ENCODE measurements around the gene SCN9A. TPM values are rescaled to one million over a fixed set of nuclear protein-coding genes. Genes with fewer than 3 reads are reported as not detected.

The SCN9A gene
- polyA plus RNA-seq, 1 donor from 2014 or later = 10.4 TPM

DNA sequence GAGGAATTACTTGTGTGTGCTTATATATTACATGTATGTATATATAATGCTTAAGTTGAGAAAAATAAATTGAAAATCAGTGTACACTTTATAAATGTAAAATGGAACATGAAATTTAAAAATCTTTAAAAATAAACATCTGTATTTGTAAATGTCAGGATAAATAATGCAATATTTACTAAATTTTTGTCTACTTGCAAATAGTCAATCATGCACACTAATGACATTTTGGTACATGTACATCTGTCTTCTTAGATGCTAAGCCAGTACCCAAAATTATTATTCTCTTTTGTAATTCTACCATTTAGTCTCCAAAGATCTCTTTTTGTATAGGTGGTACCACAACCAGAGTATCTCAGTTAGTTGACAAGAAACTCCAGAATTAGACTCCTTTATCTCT is 151.5 kb downstream of the SCN9A start:
- Histone ChIP-seq H3K9ac (ENCODE audit: low read length) (no peak overlapping the region), H2AFZ (ENCODE audit: low read depth, low read length) (no peak overlapping the region), H3K9me3 (ENCODE audit: low read length) (no peaks in the 10 kb centered on the region), H3K4me2 (ENCODE audit: low read length) (no peak overlapping the region), H3K27ac (ENCODE audit: low read length) (no peak overlapping the region), H3K27me3 (ENCODE audit: insufficient read depth, low read depth, low read length) (no peaks in the 10 kb centered on the region), H3K9me2 (ENCODE audit: insufficient read depth, low read length) (no peaks in the 10 kb centered on the region), H3F3A (ENCODE audit: insufficient read depth, low read length, poor library complexity, severe bottlenecking) (no peaks in the 10 kb centered on the region), H3K79me2 (replicated peaks; ENCODE audit: insufficient read depth, low read length) (no peaks in the 10 kb centered on the region), H4K20me1 (ENCODE audit: insufficient read depth) (no peaks in the 10 kb centered on the region), H3K4me3 (ENCODE audit: low read length) (no peak overlapping the region), H3K36me3 (ENCODE audit: insufficient read depth, low read length) (no peaks in the 10 kb centered on the region)
- TF ChIP-seq EZH2 (IDR thresholded peaks at IDR 0.05; ENCODE audit: borderline replicate concordance, insufficient read depth, low read length, poor library complexity, severe bottlenecking) (no peak), RAD21 (conservative IDR thresholded peaks at IDR 0.05) (no peak), EP300 (conservative IDR thresholded peaks at IDR 0.05; ENCODE audit: poor library complexity, severe bottlenecking) (no peak), POLR2AphosphoS5 (IDR thresholded peaks at IDR 0.05) (no peak), TAF1 (IDR thresholded peaks at IDR 0.05; ENCODE audit: low read depth) (no peak), MXI1 (conservative IDR thresholded peaks at IDR 0.05; ENCODE audit: poor library complexity, severe bottlenecking) (no peak), SMC3 (conservative IDR thresholded peaks at IDR 0.05; ENCODE audit: poor library complexity) (no peak)
- TF ChIP-seq, protein P1, sequence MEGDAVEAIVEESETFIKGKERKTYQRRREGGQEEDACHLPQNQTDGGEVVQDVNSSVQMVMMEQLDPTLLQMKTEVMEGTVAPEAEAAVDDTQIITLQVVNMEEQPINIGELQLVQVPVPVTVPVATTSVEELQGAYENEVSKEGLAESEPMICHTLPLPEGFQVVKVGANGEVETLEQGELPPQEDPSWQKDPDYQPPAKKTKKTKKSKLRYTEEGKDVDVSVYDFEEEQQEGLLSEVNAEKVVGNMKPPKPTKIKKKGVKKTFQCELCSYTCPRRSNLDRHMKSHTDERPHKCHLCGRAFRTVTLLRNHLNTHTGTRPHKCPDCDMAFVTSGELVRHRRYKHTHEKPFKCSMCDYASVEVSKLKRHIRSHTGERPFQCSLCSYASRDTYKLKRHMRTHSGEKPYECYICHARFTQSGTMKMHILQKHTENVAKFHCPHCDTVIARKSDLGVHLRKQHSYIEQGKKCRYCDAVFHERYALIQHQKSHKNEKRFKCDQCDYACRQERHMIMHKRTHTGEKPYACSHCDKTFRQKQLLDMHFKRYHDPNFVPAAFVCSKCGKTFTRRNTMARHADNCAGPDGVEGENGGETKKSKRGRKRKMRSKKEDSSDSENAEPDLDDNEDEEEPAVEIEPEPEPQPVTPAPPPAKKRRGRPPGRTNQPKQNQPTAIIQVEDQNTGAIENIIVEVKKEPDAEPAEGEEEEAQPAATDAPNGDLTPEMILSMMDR (IDR thresholded peaks at IDR 0.05; ENCODE audit: poor library complexity, severe bottlenecking) = no peak
- TF ChIP-seq, protein P2, sequence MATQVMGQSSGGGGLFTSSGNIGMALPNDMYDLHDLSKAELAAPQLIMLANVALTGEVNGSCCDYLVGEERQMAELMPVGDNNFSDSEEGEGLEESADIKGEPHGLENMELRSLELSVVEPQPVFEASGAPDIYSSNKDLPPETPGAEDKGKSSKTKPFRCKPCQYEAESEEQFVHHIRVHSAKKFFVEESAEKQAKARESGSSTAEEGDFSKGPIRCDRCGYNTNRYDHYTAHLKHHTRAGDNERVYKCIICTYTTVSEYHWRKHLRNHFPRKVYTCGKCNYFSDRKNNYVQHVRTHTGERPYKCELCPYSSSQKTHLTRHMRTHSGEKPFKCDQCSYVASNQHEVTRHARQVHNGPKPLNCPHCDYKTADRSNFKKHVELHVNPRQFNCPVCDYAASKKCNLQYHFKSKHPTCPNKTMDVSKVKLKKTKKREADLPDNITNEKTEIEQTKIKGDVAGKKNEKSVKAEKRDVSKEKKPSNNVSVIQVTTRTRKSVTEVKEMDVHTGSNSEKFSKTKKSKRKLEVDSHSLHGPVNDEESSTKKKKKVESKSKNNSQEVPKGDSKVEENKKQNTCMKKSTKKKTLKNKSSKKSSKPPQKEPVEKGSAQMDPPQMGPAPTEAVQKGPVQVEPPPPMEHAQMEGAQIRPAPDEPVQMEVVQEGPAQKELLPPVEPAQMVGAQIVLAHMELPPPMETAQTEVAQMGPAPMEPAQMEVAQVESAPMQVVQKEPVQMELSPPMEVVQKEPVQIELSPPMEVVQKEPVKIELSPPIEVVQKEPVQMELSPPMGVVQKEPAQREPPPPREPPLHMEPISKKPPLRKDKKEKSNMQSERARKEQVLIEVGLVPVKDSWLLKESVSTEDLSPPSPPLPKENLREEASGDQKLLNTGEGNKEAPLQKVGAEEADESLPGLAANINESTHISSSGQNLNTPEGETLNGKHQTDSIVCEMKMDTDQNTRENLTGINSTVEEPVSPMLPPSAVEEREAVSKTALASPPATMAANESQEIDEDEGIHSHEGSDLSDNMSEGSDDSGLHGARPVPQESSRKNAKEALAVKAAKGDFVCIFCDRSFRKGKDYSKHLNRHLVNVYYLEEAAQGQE (IDR thresholded peaks at IDR 0.05; ENCODE audit: borderline replicate concordance) = no peak

DNA sequence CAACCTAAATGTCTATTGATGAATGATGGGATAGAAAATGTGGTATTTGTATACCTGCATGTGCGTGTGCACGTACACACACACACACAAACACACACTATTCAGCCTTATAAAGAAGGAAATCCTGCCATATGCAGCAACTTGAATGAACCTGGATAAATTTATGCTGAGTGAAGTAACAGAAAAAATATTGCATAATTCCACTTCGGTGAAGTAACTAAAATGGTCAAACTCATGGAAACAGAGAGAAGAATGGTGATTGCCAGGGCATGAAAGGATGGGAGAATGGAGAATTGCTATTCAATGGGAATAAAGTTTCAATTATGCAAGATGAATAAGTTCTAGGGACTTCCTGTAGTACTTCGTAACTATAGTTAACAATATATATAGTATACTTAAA is 152.4 kb downstream of the SCN9A start:
- H3K9me3 ChIP-seq (ENCODE audit: low read length) = no peaks in the 10 kb centered on the region
- no peaks in the 10 kb centered on the region for H3K27me3 ChIP-seq (ENCODE audit: insufficient read depth, low read depth, low read length)

More for the DNA sequence above, 152.4 kb downstream of the SCN9A start:
- no peak overlapping the region for H3K9ac ChIP-seq (ENCODE audit: low read length)
- no peaks in the 10 kb centered on the region for H3F3A ChIP-seq (ENCODE audit: insufficient read depth, low read length, poor library complexity, severe bottlenecking)
- no peak overlapping the region for H2AFZ ChIP-seq (ENCODE audit: low read depth, low read length)
- no peaks in the 10 kb centered on the region for H3K9me2 ChIP-seq (ENCODE audit: insufficient read depth, low read length)
- no peaks in the 10 kb centered on the region for H4K20me1 ChIP-seq (ENCODE audit: insufficient read depth)
- no peaks in the 10 kb centered on the region for H3K36me3 ChIP-seq (ENCODE audit: insufficient read depth, low read length)
- H3K79me2 ChIP-seq (replicated peaks; ENCODE audit: insufficient read depth, low read length) = no peaks in the 10 kb centered on the region
- H3K27ac ChIP-seq (ENCODE audit: low read length) = no peak overlapping the region
- no peak for TF ChIP-seq TAF1 (IDR thresholded peaks at IDR 0.05; ENCODE audit: low read depth)
- TF ChIP-seq MXI1 (conservative IDR thresholded peaks at IDR 0.05; ENCODE audit: poor library complexity, severe bottlenecking) = no peak
- TF ChIP-seq RAD21 (conservative IDR thresholded peaks at IDR 0.05) = no peak
- TF ChIP-seq, protein P2 (IDR thresholded peaks at IDR 0.05; ENCODE audit: borderline replicate concordance) = no peak
- TF ChIP-seq SMC3 (conservative IDR thresholded peaks at IDR 0.05; ENCODE audit: poor library complexity) = no peak
- TF ChIP-seq, protein P1 (IDR thresholded peaks at IDR 0.05; ENCODE audit: poor library complexity, severe bottlenecking) = no peak
- TF ChIP-seq EP300 (conservative IDR thresholded peaks at IDR 0.05; ENCODE audit: poor library complexity, severe bottlenecking) = no peak
- H3K4me2 ChIP-seq (ENCODE audit: low read length) = no peak overlapping the region
- H3K4me3 ChIP-seq (ENCODE audit: low read length) = no peak overlapping the region
